Calu3 (cell line): ENCODE results near the gene DSCAM. TPM values are rescaled to one million over a fixed set of nuclear protein-coding genes. Genes with fewer than 3 reads are reported as not detected.

Source experiments
- BruUV-seq: library from RNA; stranded (reverse); fragments of 400-500 nt; replicated peaks from 2 replicates; lab custom pipeline; 2021; lab: Mats Ljungman, UMichigan
- CTCF ChIA-PET: fragments of 300-600 bp; sonication (Branson Sonifier 250); formaldehyde crosslinking; loops from one replicate; lab custom pipeline; 2022; ENCODE audit warnings: antibody characterized with exemption; lab: Charles Lee
- DNase-seq: peaks from one replicate; pipeline ENCODE4 v3.0.0; 2022
- H3K27ac Mint-ChIP-seq: one replicate; pipeline ENCODE4 v1.8.0; 2022; ENCODE audit warnings: mixed read lengths; ENCODE audit not compliant: unreplicated experiment
- H3K27me3 Mint-ChIP-seq: one replicate; pipeline ENCODE4 v1.8.0; 2022; ENCODE audit warnings: mixed read lengths; ENCODE audit not compliant: unreplicated experiment
- H3K36me3 Mint-ChIP-seq: one replicate; pipeline ENCODE4 v1.8.0; 2022; ENCODE audit warnings: mild to moderate bottlenecking, moderate library complexity, mixed read lengths; ENCODE audit not compliant: insufficient read depth, unreplicated experiment
- H3K4me1 Mint-ChIP-seq: one replicate; pipeline ENCODE4 v1.8.0; 2022; ENCODE audit warnings: mild to moderate bottlenecking, low read depth, mixed read lengths; ENCODE audit not compliant: unreplicated experiment
- H3K4me3 Mint-ChIP-seq: one replicate; pipeline ENCODE4 v1.8.0; 2022; ENCODE audit warnings: mild to moderate bottlenecking, low read depth, moderate library complexity, mixed read lengths; ENCODE audit not compliant: unreplicated experiment
- H3K9me3 Mint-ChIP-seq: one replicate; pipeline ENCODE4 v1.8.0; 2022; ENCODE audit warnings: low read depth, mixed read lengths; ENCODE audit not compliant: unreplicated experiment
- intact Hi-C: fragments of 100-400 bp; cut with micrococcal nuclease; formaldehyde crosslinking; loops from one replicate; pipeline ENCODE4 v1.10.0; 2022; ENCODE audit not compliant: unreplicated experiment
- total RNA-seq: library from RNA; stranded (reverse); gene quantifications from 2 replicates; pipeline ENCODE4 v1.2.3, GENCODE V29; 2022
- TF ChIP-seq, protein P1 (sequence below): fragments of 200-600 bp; IDR thresholded peaks from one replicate; pipeline ENCODE4 v1.8.0; 2022; ENCODE audit warnings: antibody characterized with exemption; ENCODE audit not compliant: unreplicated experiment

Gene DSCAM
- total RNA-seq, 1 experiment from 2014 or later, result not detected

DNA sequence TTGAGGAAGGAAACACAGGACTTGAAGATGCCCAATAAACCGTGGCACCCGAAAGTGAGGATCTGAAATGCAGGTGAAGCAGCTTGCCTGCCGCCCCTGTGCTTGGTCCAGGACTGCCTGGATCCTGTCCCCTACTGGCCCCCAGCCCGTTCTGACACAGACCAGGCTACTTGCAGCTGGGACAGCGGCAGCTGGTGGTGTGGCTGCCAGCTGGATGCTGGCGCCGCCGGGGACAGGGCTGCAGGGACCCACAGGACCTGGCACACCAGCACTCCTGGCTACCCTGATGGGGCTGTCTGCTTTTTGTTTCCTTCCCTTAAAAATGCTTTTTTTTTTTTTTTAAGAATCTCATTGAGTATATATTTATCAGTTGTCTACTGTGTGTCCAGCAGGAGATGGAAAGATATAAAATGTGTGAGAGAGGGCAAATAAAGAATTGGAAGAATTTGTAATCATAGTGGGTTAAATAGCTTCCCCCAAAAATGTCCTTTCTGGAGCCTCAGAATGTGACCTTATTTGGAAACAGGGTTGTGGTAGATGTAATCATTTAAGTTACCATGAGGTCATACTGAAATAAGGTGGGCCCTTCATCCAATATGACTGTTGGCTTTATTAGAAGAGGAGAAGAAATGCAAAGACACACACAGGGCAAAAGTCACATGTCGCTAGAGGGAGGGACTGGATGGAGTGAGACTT, 165.6 kb downstream of the DSCAM start:
- CTCF ChIA-PET, result no interaction called here
- BruUV-seq, result no TSS peak
- Mint-ChIP-seq H3K4me1 (no peaks in the 10 kb centered on the region), H3K9me3 (peaks cover 23% of the 10 kb centered on the region), H3K4me3 (no peak overlapping the region), H3K27ac (no peak overlapping the region), H3K27me3 (no peaks in the 10 kb centered on the region), H3K36me3 (no peaks in the 10 kb centered on the region)
- intact Hi-C loops, result no loop called here
- no peak for DNase-seq
- TF ChIP-seq, protein P1, sequence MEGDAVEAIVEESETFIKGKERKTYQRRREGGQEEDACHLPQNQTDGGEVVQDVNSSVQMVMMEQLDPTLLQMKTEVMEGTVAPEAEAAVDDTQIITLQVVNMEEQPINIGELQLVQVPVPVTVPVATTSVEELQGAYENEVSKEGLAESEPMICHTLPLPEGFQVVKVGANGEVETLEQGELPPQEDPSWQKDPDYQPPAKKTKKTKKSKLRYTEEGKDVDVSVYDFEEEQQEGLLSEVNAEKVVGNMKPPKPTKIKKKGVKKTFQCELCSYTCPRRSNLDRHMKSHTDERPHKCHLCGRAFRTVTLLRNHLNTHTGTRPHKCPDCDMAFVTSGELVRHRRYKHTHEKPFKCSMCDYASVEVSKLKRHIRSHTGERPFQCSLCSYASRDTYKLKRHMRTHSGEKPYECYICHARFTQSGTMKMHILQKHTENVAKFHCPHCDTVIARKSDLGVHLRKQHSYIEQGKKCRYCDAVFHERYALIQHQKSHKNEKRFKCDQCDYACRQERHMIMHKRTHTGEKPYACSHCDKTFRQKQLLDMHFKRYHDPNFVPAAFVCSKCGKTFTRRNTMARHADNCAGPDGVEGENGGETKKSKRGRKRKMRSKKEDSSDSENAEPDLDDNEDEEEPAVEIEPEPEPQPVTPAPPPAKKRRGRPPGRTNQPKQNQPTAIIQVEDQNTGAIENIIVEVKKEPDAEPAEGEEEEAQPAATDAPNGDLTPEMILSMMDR, result no peak

DNA sequence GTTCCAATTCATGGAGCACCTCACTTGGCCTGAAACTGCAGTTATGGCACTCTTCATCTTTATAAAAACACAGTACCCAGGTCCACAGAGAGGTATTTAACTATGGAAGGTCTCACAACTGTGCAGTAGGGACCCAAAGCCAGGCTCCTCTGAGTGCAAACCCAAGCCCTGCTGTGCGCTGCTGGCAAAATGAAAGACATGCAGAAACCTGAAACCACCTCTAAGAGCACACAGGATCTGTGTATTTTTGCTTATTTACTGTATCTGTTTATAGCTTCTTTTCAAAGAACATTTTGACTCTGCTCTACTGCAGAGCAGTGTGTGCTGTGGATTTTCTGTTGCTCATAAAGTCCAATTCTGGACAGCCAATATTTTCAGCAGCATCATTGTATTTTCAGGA, 166.6 kb downstream of the DSCAM start:
- Mint-ChIP-seq H3K27ac (no peak overlapping the region), H3K9me3 (peaks cover 19% of the 10 kb centered on the region), H3K27me3 (no peaks in the 10 kb centered on the region), H3K4me1 (no peaks in the 10 kb centered on the region), H3K36me3 (no peaks in the 10 kb centered on the region), H3K4me3 (no peak overlapping the region)
- BruUV-seq, result no TSS peak
- DNase-seq, result no peak
- CTCF ChIA-PET, result no interaction called here
- TF ChIP-seq, protein P1, result no peak
- intact Hi-C loops, result no loop called here

DNA sequence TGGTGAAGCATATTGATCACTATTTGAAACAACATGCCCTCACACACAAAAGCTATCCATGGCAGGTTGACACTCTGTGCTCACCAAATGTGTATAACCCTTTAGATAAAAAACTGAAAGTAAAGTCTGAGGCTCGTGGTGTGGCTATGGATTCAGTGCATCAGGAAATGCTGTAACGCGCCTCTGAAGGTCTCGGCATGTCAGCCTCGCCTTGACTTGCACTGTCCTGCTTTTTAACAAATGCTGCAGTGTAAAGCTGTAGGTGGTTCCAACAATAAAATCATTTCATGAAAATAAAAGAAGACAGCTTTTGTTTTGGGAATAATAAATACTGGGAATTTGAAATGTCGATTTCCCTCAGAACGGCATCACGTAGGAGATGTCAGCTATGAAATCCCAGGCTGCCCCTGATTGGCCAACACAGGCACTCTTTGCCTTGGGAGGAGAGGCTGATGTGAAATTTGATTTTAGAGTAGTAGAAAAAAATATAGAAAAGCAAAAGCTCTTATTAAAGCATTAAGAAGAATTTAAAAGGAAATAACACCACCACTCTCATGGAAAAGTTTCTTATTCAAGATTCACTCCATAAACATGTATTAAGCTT, 168.2 kb downstream of the DSCAM start:
- intact Hi-C loops, result no loop called here
- Mint-ChIP-seq H3K27ac (no peak overlapping the region), H3K9me3 (peaks cover 17% of the 10 kb centered on the region), H3K4me1 (no peaks in the 10 kb centered on the region), H3K36me3 (no peaks in the 10 kb centered on the region), H3K4me3 (no peak overlapping the region), H3K27me3 (no peaks in the 10 kb centered on the region)
- no TSS peak for BruUV-seq
- CTCF ChIA-PET, result no interaction called here
- no peak for DNase-seq
- TF ChIP-seq, protein P1, result no peak

DNA sequence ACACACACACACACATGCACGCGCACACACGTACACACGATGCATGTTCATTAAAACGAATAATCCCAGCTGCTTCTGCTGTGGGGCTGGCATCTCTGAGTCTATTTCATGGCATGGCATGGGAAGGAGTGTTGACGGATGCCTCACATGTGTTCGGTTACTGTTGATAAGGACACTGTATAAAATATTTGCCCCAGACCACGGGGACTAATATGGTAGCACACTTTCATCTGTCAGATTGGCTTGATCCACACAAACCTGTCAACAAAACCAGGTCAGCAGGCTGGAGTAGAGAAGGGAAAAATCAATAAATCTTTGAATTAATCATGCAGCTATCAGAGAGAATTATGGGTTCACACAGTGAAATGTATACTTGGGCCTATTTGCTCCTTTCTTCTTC, 171.9 kb downstream of the DSCAM start:
- peaks cover 8% of the 10 kb centered on the region for H3K9me3 Mint-ChIP-seq
- H3K27ac Mint-ChIP-seq, result no peak overlapping the region
- TF ChIP-seq, protein P1, result no peak
- intact Hi-C loops, result no loop called here
- DNase-seq, result no peak
- no peaks in the 10 kb centered on the region for H3K27me3 Mint-ChIP-seq
- no peak overlapping the region for H3K4me3 Mint-ChIP-seq
- no TSS peak for BruUV-seq
- H3K4me1 Mint-ChIP-seq, result no peaks in the 10 kb centered on the region
- H3K36me3 Mint-ChIP-seq, result no peaks in the 10 kb centered on the region
- CTCF ChIA-PET, result no interaction called here
